Body of pancreas (tissue), 4 donors: ENCODE measurements around the gene RGMA.

Source experiments
- POLR2A ChIP-seq, 3 donors: fragments of 450-650 bp; IDR thresholded peaks; one replicate each; pipeline ENCODE4 v1.6.1; 2016; ENCODE audit warnings: antibody characterized with exemption in 3 of 3, mild to moderate bottlenecking in 2 of 3
- TF ChIP-seq, protein P1 (sequence below), 7 experiments: fragments of 450-650 bp in 4 of 7; fragments of 200-600 bp in 3 of 7; sonication (generic) in 3 of 7; IDR thresholded peaks; one replicate each; pipeline ENCODE4 v1.5.1; 2016 to 2019; ENCODE audit warnings: antibody characterized with exemption in 7 of 7

GRCh38 chr15:93067649-93068085 lies 21.3 kb downstream of the RGMA start:
- TF ChIP-seq, protein P1, sequence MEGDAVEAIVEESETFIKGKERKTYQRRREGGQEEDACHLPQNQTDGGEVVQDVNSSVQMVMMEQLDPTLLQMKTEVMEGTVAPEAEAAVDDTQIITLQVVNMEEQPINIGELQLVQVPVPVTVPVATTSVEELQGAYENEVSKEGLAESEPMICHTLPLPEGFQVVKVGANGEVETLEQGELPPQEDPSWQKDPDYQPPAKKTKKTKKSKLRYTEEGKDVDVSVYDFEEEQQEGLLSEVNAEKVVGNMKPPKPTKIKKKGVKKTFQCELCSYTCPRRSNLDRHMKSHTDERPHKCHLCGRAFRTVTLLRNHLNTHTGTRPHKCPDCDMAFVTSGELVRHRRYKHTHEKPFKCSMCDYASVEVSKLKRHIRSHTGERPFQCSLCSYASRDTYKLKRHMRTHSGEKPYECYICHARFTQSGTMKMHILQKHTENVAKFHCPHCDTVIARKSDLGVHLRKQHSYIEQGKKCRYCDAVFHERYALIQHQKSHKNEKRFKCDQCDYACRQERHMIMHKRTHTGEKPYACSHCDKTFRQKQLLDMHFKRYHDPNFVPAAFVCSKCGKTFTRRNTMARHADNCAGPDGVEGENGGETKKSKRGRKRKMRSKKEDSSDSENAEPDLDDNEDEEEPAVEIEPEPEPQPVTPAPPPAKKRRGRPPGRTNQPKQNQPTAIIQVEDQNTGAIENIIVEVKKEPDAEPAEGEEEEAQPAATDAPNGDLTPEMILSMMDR (IDR thresholded peaks at IDR 0.05) = no peak
- no peak for TF ChIP-seq POLR2A (IDR thresholded peaks at IDR 0.05)
